A549 (cell line): ENCODE data around the gene ABI3BP.

Source experiments
- CBX8 ChIP-seq: fragments of 200-600 bp; sonication (generic); IDR thresholded peaks from 2 replicates; pipeline ENCODE4 v1.6.1; 2016
- CEBPB ChIP-seq, 2 experiments: fragments of >200 bp in 1 of 2; sonication (Bioruptor Twin) in 1 of 2; formaldehyde crosslinking in 1 of 2; IDR thresholded peaks; 2 replicates each; pipeline ENCODE4 v1.6.1; 2012 to 2016
- CHD2 ChIP-seq: fragments of 150-350 bp; IDR thresholded peaks from 2 replicates; pipeline ENCODE4 v1.6.1; 2014; ENCODE audit warnings: low read length; ENCODE audit not compliant: partially characterized antibody
- RAD21 ChIP-seq, 2 experiments: fragments of >200 bp in 1 of 2; sonication (Bioruptor Twin) in 1 of 2; formaldehyde crosslinking in 1 of 2; IDR thresholded peaks in 1 of 2; conservative IDR thresholded peaks in 1 of 2; 2 replicates in 1 of 2; 3 replicates in 1 of 2; pipeline ENCODE4 v1.6.1; 2012 to 2018; ENCODE audit warnings: inconsistent platforms in 1 of 2
- RFX5 ChIP-seq: fragments of 450-650 bp; IDR thresholded peaks from 2 replicates; pipeline ENCODE4 v1.7.1; 2014; ENCODE audit warnings: antibody characterized with exemption, mild to moderate bottlenecking, moderate library complexity
- TP53 ChIP-seq: fragments of 250-450 bp; sonication (Bioruptor Pico); IDR thresholded peaks from 2 replicates; pipeline ENCODE4 v1.5.0; 2021; ENCODE audit warnings: mild to moderate bottlenecking, moderate library complexity
- ZC3H11A ChIP-seq: fragments of 450-650 bp; IDR thresholded peaks from 2 replicates; pipeline ENCODE4 v1.6.1; 2014; ENCODE audit warnings: antibody characterized with exemption, mild to moderate bottlenecking
- TF ChIP-seq, protein P1 (sequence below): fragments of >200 bp; sonication (Bioruptor Twin); formaldehyde crosslinking; IDR thresholded peaks from 3 replicates; pipeline ENCODE4 v1.5.1; 2016
- TF ChIP-seq, protein P2 (sequence below): fragments of 450-650 bp; IDR thresholded peaks from 2 replicates; pipeline ENCODE4 v1.6.1; 2014; ENCODE audit warnings: antibody characterized with exemption
- TF ChIP-seq, protein P3 (sequence below): fragments of 150-350 bp; IDR thresholded peaks from 2 replicates; pipeline ENCODE4 v1.6.1; 2014; ENCODE audit warnings: low read depth, mild to moderate bottlenecking, low read length
- TF ChIP-seq, protein P4 (sequence below): fragments of >200 bp; sonication (Bioruptor Twin); formaldehyde crosslinking; IDR thresholded peaks from 3 replicates; pipeline ENCODE4 v1.6.1; 2016
- TF ChIP-seq, protein P5 (sequence below): IDR thresholded peaks from 2 replicates; pipeline ENCODE4 v1.6.1; 2012
- TF ChIP-seq, protein P6 (sequence below): IDR thresholded peaks from 2 replicates; pipeline ENCODE4 v1.6.1; 2012
- TF ChIP-seq, protein P7 (sequence below): fragments of 250-450 bp; sonication (Bioruptor Pico); IDR thresholded peaks from 2 replicates; pipeline ENCODE4 v1.5.0; 2021; ENCODE audit warnings: mild to moderate bottlenecking, moderate library complexity, borderline replicate concordance

DNA sequence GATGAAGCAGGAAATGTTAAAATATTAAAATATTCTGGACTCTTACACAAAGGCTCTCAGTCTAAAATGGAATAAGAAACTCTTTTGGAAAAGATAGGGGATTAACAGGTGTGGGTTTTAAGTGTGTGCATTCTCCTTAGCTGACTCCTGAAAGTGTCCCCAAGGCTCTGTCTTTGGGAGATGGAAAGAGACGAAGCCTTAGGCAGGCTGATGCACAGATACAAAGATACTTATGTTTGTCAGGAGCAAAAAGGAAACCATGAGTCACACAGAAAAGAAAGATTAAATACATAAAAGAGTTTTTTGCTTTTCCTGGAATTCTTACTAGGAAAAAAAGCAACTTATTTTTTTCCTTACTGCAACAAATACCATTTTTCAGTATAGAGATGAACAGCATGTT lies 23.8 kb upstream of the ABI3BP start:
- TF ChIP-seq, protein P1, sequence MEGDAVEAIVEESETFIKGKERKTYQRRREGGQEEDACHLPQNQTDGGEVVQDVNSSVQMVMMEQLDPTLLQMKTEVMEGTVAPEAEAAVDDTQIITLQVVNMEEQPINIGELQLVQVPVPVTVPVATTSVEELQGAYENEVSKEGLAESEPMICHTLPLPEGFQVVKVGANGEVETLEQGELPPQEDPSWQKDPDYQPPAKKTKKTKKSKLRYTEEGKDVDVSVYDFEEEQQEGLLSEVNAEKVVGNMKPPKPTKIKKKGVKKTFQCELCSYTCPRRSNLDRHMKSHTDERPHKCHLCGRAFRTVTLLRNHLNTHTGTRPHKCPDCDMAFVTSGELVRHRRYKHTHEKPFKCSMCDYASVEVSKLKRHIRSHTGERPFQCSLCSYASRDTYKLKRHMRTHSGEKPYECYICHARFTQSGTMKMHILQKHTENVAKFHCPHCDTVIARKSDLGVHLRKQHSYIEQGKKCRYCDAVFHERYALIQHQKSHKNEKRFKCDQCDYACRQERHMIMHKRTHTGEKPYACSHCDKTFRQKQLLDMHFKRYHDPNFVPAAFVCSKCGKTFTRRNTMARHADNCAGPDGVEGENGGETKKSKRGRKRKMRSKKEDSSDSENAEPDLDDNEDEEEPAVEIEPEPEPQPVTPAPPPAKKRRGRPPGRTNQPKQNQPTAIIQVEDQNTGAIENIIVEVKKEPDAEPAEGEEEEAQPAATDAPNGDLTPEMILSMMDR: no peak
- TF ChIP-seq CHD2 (no peak), ZC3H11A (no peak), RAD21 (conservative IDR thresholded peaks at IDR 0.05 in 1 of 2, IDR thresholded peaks at IDR 0.05 in 1 of 2) (no peak), RFX5 (no peak), CEBPB (IDR thresholded peaks at IDR 0.05) (no peak), TP53 (CRISPR knock-in tag) (no peak), CBX8 (no peak)
- TF ChIP-seq, protein P2, sequence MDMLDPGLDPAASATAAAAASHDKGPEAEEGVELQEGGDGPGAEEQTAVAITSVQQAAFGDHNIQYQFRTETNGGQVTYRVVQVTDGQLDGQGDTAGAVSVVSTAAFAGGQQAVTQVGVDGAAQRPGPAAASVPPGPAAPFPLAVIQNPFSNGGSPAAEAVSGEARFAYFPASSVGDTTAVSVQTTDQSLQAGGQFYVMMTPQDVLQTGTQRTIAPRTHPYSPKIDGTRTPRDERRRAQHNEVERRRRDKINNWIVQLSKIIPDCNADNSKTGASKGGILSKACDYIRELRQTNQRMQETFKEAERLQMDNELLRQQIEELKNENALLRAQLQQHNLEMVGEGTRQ: no peak
- TF ChIP-seq, protein P3, sequence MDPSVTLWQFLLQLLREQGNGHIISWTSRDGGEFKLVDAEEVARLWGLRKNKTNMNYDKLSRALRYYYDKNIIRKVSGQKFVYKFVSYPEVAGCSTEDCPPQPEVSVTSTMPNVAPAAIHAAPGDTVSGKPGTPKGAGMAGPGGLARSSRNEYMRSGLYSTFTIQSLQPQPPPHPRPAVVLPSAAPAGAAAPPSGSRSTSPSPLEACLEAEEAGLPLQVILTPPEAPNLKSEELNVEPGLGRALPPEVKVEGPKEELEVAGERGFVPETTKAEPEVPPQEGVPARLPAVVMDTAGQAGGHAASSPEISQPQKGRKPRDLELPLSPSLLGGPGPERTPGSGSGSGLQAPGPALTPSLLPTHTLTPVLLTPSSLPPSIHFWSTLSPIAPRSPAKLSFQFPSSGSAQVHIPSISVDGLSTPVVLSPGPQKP: no peak
- TF ChIP-seq, protein P4, sequence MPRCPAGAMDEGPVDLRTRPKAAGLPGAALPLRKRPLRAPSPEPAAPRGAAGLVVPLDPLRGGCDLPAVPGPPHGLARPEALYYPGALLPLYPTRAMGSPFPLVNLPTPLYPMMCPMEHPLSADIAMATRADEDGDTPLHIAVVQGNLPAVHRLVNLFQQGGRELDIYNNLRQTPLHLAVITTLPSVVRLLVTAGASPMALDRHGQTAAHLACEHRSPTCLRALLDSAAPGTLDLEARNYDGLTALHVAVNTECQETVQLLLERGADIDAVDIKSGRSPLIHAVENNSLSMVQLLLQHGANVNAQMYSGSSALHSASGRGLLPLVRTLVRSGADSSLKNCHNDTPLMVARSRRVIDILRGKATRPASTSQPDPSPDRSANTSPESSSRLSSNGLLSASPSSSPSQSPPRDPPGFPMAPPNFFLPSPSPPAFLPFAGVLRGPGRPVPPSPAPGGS: no peak
- TF ChIP-seq, protein P5, sequence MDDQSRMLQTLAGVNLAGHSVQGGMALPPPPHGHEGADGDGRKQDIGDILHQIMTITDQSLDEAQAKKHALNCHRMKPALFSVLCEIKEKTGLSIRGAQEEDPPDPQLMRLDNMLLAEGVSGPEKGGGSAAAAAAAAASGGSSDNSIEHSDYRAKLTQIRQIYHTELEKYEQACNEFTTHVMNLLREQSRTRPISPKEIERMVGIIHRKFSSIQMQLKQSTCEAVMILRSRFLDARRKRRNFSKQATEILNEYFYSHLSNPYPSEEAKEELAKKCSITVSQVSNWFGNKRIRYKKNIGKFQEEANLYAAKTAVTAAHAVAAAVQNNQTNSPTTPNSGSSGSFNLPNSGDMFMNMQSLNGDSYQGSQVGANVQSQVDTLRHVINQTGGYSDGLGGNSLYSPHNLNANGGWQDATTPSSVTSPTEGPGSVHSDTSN: no peak
- TF ChIP-seq, protein P6, sequence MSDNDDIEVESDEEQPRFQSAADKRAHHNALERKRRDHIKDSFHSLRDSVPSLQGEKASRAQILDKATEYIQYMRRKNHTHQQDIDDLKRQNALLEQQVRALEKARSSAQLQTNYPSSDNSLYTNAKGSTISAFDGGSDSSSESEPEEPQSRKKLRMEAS: no peak
- TF ChIP-seq, protein P7, sequence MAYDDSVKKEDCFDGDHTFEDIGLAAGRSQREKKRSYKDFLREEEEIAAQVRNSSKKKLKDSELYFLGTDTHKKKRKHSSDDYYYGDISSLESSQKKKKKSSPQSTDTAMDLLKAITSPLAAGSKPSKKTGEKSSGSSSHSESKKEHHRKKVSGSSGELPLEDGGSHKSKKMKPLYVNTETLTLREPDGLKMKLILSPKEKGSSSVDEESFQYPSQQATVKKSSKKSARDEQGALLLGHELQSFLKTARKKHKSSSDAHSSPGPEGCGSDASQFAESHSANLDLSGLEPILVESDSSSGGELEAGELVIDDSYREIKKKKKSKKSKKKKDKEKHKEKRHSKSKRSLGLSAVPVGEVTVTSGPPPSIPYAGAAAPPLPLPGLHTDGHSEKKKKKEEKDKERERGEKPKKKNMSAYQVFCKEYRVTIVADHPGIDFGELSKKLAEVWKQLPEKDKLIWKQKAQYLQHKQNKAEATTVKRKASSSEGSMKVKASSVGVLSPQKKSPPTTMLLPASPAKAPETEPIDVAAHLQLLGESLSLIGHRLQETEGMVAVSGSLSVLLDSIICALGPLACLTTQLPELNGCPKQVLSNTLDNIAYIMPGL: no peak
